GM11168 (cell line): ENCODE measurements around the gene CAPN7.

ENCODE experiments used
- in situ Hi-C: fragments of 300-500 bp; cut with MboI; formaldehyde crosslinking; loops from one replicate; pipeline ENCODE4 v1.12.0; 2022; ENCODE audit warnings: low sequenced_read_pairs; ENCODE audit not compliant: unreplicated experiment

The CAPN7 gene

DNA sequence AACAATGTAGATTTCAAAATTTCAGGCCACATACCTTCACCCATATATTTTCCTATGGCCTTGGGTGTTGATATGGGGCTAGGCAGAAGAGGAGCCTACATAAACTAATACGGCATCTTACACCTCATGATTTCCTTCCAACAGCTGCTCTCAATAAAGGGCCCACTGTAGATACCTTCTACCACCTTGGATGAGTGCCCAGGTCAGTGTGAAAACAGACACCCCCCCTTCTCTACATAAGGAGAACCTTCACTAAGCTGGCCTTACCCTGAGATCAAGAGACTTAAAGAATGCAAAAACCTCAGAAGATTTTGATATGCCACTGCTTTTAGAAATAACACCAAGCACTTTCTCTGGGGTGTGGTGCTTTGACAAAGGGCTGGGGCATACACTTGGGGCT is 83.6 kb downstream of the CAPN7 start:
- in situ Hi-C loops = no loop called here

DNA sequence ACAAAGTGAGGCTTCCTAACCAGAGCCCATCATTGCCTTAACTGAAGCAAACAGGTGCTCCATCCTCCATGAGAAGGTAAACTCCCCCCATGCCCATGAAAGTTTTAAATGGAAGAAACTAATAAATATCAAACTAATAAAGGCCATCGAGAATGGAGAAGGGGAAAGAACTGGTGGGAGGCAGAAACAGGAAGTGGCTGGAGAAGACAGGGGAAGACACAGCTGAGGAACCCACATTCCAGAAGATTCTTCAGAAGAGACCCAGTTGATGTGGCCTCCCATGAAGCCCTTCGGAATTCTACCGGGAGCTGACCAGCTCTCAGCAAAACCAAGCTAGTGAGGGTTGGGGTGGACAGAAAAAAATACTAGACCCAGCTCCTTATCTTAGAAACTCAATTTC is 84.7 kb downstream of the CAPN7 start:
- in situ Hi-C loops = no loop called here

DNA sequence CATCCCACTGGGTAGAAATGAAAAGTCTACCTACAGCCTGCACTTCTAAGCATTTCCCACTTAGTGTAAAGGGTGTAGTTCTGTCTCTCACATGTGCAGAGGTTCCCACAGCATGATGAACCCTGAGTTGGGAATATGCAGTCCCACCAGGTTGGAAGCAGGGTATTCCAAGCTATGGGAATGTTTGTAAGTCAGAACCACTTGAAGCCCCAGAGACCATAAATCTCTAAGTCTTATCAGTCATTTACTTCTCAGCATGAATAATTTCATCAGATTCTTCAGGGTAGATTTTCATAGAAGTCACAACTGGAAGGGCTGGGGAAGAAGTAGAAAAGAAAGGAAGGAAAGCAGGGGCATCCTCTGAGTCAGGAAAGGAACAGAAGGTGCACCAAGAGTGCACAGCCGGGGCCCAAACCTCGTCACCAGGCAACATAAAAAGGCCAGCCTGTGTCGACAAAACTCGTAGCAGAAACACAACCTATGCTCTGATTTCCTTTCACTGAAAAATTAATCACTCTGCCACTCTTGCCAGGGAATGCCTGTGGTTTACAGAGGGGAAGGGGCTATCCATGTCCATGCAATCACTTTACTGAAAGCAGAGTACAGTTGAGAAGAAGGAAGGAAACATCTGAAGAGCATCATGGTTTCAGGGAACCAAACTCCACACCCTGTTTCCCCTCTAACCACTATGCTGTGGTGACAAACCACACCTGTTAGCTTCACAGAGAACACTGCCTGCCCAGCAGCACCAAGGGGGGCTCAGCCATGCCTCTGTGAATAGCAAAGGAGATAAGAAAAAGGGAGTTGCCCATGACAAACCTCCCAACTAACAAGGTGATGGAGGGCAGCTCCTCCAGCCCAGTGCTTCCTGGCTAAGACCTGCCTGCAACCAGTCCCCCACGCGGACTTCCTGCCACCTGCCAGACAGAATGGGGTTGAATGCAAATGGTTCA is 85.8 kb downstream of the CAPN7 start:
- in situ Hi-C loops = no loop called here

DNA sequence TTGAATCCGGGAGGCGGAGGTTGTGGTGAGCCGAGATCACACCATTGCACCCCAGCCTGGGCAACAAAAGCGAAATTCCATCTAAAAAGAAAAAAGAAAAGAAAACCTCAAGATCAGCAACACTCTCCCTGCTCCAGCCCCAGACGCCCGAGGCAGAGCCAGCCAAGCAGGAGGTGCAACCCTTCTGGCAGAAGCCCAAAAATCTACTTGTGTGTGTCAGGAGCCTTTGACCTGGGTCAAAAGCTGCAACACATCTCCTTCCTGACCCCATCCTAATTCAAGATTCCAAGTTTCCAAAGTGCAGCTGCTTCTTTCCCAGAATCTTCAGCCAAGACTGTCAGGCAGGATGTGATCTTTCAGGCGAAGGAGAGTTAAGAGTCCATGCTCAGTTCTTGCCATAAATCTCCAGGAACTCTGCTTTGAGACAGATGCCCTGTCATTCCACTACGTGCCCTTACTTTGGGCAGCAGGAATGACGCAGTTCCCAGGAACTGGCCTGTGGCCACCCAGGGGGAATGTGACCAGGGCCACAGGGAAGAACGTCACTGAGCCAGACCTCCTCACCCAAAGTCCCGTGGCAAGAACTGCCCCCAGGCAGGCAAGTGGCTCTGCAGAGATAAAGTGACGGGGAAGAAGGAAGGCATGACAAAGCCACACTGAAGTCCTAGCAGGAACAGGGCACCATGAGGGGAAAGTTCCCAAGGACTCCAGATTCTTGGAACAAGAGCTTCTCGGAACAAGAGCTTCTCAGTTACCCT is 86.9 kb downstream of the CAPN7 start:
- in situ Hi-C loops = no loop called here

GRCh38 chr3:15294929-15295328 is 88.9 kb downstream of the CAPN7 start:
- in situ Hi-C loops = no loop called here

DNA sequence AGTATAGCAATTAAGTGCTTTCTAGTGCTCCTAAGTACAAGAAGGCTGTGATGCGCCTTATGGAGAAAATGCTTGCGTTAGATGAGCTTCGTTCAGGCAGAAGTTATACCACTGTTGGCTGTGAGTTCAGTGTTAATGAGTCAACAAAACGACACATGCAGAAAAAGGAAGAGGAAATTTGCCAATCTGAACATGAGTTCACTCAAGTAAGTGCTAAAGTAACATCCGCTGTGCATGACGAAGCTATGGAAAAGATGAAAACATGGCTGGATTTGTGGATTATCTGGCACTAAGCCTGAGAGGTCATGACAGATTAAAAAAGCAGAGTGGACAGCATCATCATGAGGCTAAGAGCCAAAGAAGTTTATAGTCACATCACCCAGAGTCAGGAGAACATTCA is 89.5 kb downstream of the CAPN7 start:
- in situ Hi-C loops = no loop called here

DNA sequence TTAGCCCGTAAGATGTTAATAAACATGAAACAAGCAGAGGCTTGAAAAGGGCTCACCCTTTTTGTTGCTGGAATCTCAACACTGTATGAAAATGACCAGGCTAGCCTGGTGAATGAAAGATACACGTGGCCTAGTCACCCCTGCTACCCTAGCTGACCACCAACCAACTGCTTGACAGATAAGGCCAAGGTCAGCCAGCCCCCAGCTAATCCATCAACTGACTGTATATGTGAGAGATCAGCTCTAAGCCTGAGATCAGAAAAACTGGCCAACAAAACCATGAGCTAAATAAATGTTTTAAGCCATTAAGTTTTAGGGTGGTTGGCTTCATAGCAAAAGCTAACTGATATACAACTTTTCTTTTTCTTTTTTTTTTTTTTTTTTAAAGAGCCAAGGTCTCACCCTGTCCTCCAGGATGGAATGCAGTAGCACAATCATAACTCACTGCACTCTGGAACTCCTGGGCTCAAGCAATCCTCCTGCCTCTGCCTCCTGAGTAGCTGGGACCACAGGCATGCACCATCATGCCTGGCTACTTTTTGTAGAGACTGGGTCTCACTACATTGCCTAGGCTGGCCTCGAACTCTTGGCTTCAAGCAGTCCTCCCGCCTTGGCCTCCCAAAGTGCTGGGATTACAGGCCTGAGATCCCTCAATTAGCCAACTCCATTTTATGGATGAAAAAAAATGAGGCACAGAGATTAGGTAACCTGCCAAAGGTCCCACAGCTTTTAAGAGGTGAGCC is 91.7 kb downstream of the CAPN7 start:
- in situ Hi-C loops = no loop called here

GRCh38 chr3:15298504-15298903 is 92.5 kb downstream of the CAPN7 start:
- in situ Hi-C loops = no loop called here

GRCh38 chr3:15299036-15299435 is 93.0 kb downstream of the CAPN7 start:
- in situ Hi-C loops = no loop called here

- in situ Hi-C loops = no loop called here
Observed at GRCh38 chr3:15300323-15301078, 94.5 kb downstream of the CAPN7 start.

- in situ Hi-C loops = no loop called here
Observed at GRCh38 chr3:15301761-15302160, 95.7 kb downstream of the CAPN7 start.
